Putamen (tissue), 1 donor: ENCODE results near the gene WDR81.
"Not testable (repeated sequence)": the region's sequence is repeated elsewhere in the genome, so short reads cannot be mapped to it uniquely, and the experiment has no call there.

Experiments used
- DNase-seq: peaks from one replicate; pipeline ENCODE4 v3.0.0-alpha.2; 2016; ENCODE audit warnings: low spot score

The WDR81 gene

GRCh38 chr17:1730326-1731193, 6.1 kb downstream of the WDR81 start:
- DNase-seq, result no peak

- no peak for DNase-seq
Observed at GRCh38 chr17:1731194-1731506, 6.6 kb downstream of the WDR81 start.

- no peak for DNase-seq
Observed at GRCh38 chr17:1732241-1732832, 7.8 kb downstream of the WDR81 start.

GRCh38 chr17:1732833-1733321, 8.4 kb downstream of the WDR81 start:
- DNase-seq, result no peak

- no peak for DNase-seq
Observed at GRCh38 chr17:1733759-1734158, 9.3 kb downstream of the WDR81 start.

- DNase-seq, result no peak
Observed at GRCh38 chr17:1735418-1735817, 10.9 kb downstream of the WDR81 start.

GRCh38 chr17:1735834-1736347, 11.4 kb downstream of the WDR81 start:
- DNase-seq, result no peak

- peak; percentile 61 for DNase-seq
Observed at GRCh38 chr17:1736348-1737281, 12.1 kb downstream of the WDR81 start.

GRCh38 chr17:1737531-1738291, 13.2 kb downstream of the WDR81 start:
- no peak for DNase-seq

GRCh38 chr17:1741899-1742298, 17.4 kb downstream of the WDR81 start:
- not testable (repeated sequence) for DNase-seq

- no peak for DNase-seq
Observed at GRCh38 chr17:1742371-1743087, 18.0 kb downstream of the WDR81 start, which contains the start of gene SERPINF2. Gene SERPINF2 (plus strand): TSS chr17:1742871. CDS start chr17:1744996, 2,125 bp downstream.

- no peak for DNase-seq
Observed at GRCh38 chr17:1743088-1743439, 18.6 kb downstream of the WDR81 start.

GRCh38 chr17:1744551-1745512, 20.3 kb downstream of the WDR81 start:
- DNase-seq, result no peak

- DNase-seq, result no peak
Observed at GRCh38 chr17:1745513-1746020, 21.1 kb downstream of the WDR81 start.

GRCh38 chr17:1746975-1747543, 22.6 kb downstream of the WDR81 start:
- DNase-seq, result no peak

- no peak for DNase-seq
Observed at GRCh38 chr17:1750628-1751027, 26.1 kb downstream of the WDR81 start.

- DNase-seq, result no peak
Observed at GRCh38 chr17:1752425-1753262, 28.1 kb downstream of the WDR81 start.
